Astrocyte (in vitro differentiated cells and primary cell): ENCODE results near the gene MRTFA.

Experiments
- EZH2 ChIP-seq: IDR thresholded peaks from 2 replicates; pipeline ENCODE4 v1.6.1; 2012; ENCODE audit warnings: mild to moderate bottlenecking, low read length, inconsistent platforms; ENCODE audit not compliant: insufficient read depth
- TF ChIP-seq, protein P1 (sequence below): IDR thresholded peaks from 2 replicates; pipeline ENCODE4 v1.5.1; 2011; ENCODE audit warnings: low read depth, mild to moderate bottlenecking, inconsistent platforms, low read length, moderate library complexity; ENCODE audit not compliant: insufficient read depth

DNA sequence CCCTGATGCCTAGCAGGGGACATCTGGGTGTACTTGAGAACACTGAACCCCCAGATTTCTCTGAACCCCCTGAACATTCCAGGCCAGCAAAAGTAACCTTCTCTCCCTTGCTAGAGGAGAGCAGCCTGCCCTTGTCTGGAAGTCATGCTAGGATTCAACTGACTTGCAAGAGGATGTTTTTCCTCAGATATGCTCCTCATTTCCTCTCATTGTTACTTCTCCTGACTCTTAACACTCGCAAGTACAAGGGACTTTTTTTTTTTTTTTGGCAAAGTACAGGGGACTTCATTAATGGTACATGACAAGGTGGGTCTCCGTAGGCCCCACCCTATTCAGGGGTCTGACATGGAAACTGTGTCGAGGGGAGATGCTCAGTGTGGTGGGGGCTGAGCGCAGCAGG, 36.5 kb upstream of the MRTFA start:
- TF ChIP-seq, protein P1, sequence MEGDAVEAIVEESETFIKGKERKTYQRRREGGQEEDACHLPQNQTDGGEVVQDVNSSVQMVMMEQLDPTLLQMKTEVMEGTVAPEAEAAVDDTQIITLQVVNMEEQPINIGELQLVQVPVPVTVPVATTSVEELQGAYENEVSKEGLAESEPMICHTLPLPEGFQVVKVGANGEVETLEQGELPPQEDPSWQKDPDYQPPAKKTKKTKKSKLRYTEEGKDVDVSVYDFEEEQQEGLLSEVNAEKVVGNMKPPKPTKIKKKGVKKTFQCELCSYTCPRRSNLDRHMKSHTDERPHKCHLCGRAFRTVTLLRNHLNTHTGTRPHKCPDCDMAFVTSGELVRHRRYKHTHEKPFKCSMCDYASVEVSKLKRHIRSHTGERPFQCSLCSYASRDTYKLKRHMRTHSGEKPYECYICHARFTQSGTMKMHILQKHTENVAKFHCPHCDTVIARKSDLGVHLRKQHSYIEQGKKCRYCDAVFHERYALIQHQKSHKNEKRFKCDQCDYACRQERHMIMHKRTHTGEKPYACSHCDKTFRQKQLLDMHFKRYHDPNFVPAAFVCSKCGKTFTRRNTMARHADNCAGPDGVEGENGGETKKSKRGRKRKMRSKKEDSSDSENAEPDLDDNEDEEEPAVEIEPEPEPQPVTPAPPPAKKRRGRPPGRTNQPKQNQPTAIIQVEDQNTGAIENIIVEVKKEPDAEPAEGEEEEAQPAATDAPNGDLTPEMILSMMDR = no peak
- TF ChIP-seq EZH2 = no peak
